BJ (cell line): ENCODE results near the gene LAMTOR4. TPM values are rescaled to one million over a fixed set of nuclear protein-coding genes. Genes with fewer than 3 reads are reported as not detected.
A peak's percentile ranks its signal among the peaks of the same experiment; 100 is the strongest.

Experiments
- CTCF ChIA-PET: fragments of 350-600 bp; formaldehyde crosslinking; extraction: SDS; loops from one replicate; lab custom pipeline; 2021; ENCODE audit warnings: antibody characterized with exemption, inconsistent platforms; lab: Yijun Ruan, JAX
- POLR2A ChIA-PET: fragments of 300-600 bp; sonication (Branson Sonifier 250); formaldehyde crosslinking; extraction: SDS; loops from one replicate; lab custom pipeline; 2021; ENCODE audit warnings: antibody characterized with exemption; lab: Charles Lee
- DNase-seq: peaks from one replicate; pipeline ENCODE4 v3.0.0-alpha.2; 2011; ENCODE audit warnings: low read depth
- H3K27me3 ChIP-seq: 2 replicates; pipeline ENCODE4 v1.6.0; 2011; ENCODE audit warnings: low read length; ENCODE audit not compliant: control insufficient read depth, insufficient read depth
- H3K36me3 ChIP-seq: 2 replicates; pipeline ENCODE4 v1.5.1; 2011; ENCODE audit warnings: low read length; ENCODE audit not compliant: control insufficient read depth, insufficient read depth
- H3K4me3 ChIP-seq: 2 replicates; pipeline ENCODE4 v1.5.1; 2011; ENCODE audit warnings: low read depth, mild to moderate bottlenecking, control low read depth, low read length
- CTCF ChIP-seq: IDR thresholded peaks from 2 replicates; pipeline ENCODE4 v1.5.1; 2011; ENCODE audit warnings: low read depth, mild to moderate bottlenecking, control low read depth, inconsistent platforms, low read length, moderate library complexity; ENCODE audit not compliant: insufficient read depth
- polyA plus RNA-seq: library from polyadenylated mRNA; depleted of rRNA; stranded (reverse); fragments of >200 nt; gene quantifications from 2 replicates; pipeline ENCODE4 v1.2.3, GENCODE V29; 2011

The LAMTOR4 gene
- polyA plus RNA-seq, 1 experiment, result 193 TPM

DNA sequence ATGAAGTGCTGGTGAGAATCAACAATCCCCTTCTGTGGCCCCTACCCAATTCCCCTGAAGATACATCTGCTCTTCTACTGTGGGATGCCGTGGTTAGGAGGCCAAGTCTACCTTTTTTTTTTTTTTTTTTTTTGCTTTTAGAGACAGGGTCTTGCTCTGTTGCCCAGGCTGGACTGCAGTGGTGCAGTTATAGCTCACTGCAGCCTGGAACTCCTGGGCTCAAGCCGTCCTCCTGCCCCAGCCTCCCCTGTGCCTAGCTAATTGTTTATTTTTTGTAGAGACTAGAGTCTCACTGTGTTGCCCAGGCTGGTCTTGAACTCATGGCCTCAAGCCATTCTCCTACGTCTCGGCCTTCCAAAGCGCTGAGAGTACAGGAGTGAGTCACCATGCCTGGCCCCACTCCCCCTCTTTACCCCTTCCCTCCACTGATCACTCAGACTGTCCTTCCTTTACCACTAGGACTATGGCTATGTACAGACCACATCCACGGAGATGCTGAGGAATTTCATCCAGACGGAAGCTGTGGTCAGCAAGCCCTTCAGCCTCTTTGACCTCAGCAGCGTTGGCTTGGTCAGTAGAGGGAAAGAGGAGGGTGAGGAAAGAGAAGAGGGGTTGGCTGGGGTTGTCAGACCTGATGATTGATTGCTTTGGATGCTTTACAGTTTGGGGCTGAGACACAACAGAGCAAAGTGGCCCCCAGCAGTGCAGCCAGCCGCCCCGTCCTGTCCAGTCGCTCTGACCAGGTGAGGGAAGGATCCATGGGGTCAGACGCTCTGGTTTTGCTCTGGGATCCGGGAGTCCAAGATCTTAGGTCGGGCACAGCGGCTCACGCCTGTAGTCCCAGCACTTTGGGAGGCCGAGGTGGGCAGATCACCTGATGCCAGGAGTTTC, 45.5 kb upstream of the LAMTOR4 start:
- CTCF ChIA-PET, result interaction anchor here (1.0 to 1.4 kb wide), 2 partner anchors 11 to 15 kb away, joined by 3 to 4 read pairs; partner anchors contain the start of gene COPS6
- Histone ChIP-seq H3K36me3 (peaks cover 29% of the 10 kb centered on the region), H3K4me3 (no peak overlapping the region), H3K27me3 (no peaks in the 10 kb centered on the region)
- TF ChIP-seq CTCF, result no peak
- DNase-seq, result peak; percentile 42
- POLR2A ChIA-PET, result no interaction called here

- POLR2A ChIA-PET, result no interaction called here
- no peak for DNase-seq
- CTCF ChIA-PET, result no interaction called here
- no peaks in the 10 kb centered on the region for H3K27me3 ChIP-seq
- H3K4me3 ChIP-seq, result no peak overlapping the region
- peaks cover 25% of the 10 kb centered on the region for H3K36me3 ChIP-seq
- no peak for TF ChIP-seq CTCF
Observed at GRCh38 chr7:100105534-100105933, 43.2 kb upstream of the LAMTOR4 start.

DNA sequence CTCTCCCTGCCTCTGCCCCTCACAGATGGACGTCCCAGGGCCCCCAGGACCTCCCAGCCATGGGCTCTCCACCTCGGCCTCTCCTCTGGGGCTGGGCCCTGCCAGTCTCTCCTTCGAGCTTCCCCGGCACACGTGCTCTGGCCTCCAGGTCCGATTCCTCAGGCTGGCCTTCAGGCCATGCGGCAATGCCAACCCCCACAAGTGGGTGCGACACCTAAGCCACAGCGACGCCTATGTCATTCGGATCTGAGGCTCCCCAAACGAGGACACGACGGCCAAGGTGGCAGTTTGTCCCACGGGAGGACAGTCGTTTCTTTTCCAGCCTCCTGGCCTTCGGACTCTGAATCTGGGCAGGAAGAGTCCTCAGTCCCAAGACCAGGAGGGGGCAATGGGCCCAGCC, 42.1 kb upstream of the LAMTOR4 start:
- Histone ChIP-seq H3K36me3 (peaks cover 29% of the 10 kb centered on the region), H3K4me3 (no peak overlapping the region), H3K27me3 (no peaks in the 10 kb centered on the region)
- TF ChIP-seq CTCF, result no peak
- CTCF ChIA-PET, result no interaction called here
- POLR2A ChIA-PET, result no interaction called here
- no peak for DNase-seq

DNA sequence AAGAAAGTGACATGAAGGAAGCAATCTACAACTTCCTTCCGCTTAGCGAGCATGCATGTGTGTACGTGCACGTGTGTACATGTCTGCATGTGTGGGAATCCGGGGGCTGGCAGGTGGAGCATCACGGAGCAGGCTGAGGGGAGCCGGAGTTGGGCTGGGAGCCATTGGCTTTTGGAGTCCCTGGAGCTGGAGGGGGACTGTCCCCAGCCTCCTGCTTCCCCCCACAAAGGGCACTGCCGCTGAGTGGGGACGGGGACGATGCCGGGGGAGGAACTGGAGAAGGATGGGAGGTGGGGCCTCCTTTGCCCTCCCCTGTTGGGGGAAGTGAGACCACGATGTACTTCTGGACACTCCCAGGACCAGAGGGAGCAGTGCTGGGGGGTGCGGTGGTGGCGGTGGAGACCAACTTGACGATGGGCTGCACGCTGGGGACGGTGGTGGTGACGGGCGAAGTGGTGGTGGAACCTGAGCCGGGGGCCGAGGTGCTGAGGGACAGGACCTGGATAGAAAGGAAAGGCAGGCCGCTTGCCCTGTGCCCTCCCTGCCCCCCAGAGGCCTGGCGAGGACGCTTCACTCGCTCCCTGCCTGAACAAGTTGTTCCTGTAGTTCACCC, 41.5 kb upstream of the LAMTOR4 start:
- H3K27me3 ChIP-seq, result no peaks in the 10 kb centered on the region
- H3K36me3 ChIP-seq, result peaks cover 33% of the 10 kb centered on the region
- no peak for TF ChIP-seq CTCF
- H3K4me3 ChIP-seq, result no peak overlapping the region
- DNase-seq, result no peak
- ChIA-PET CTCF (no interaction called here), POLR2A (no interaction called here)

GRCh38 chr7:100107890-100108289, 40.8 kb upstream of the LAMTOR4 start:
- H3K27me3 ChIP-seq, result no peaks in the 10 kb centered on the region
- CTCF ChIA-PET, result no interaction called here

More at GRCh38 chr7:100107890-100108289, 40.8 kb upstream of the LAMTOR4 start:
- POLR2A ChIA-PET, result no interaction called here
- H3K36me3 ChIP-seq, result peaks cover 38% of the 10 kb centered on the region
- no peak for DNase-seq
- H3K4me3 ChIP-seq, result no peak overlapping the region
- TF ChIP-seq CTCF, result no peak
